Hepatocyte (in vitro differentiated cells): ENCODE measurements around the gene HNRNPLL. TPM values are rescaled to one million over a fixed set of nuclear protein-coding genes. Genes with fewer than 3 reads are reported as not detected.

Experiments used
- DNase-seq: peaks from one replicate; pipeline ENCODE4 v3.0.0-alpha.2; 2016; ENCODE audit warnings: low spot score
- H2AFZ ChIP-seq: fragments of 200-600 bp; sonication (generic); 2 replicates; pipeline ENCODE4 v1.6.0; 2016; ENCODE audit warnings: antibody characterized with exemption, mild to moderate bottlenecking
- H3K27ac ChIP-seq: fragments of 200-600 bp; sonication (generic); 2 replicates; pipeline ENCODE4 v1.5.1; 2016; ENCODE audit warnings: mild to moderate bottlenecking
- H3K27me3 ChIP-seq: fragments of 200-600 bp; sonication (generic); 2 replicates; pipeline ENCODE4 v1.6.1; 2016
- H3K36me3 ChIP-seq: fragments of 200-600 bp; sonication (generic); replicated peaks from 2 replicates; pipeline ENCODE4 v1.5.1; 2016; ENCODE audit warnings: low read depth; ENCODE audit not compliant: insufficient read depth
- H3K4me1 ChIP-seq: fragments of 200-600 bp; sonication (generic); 2 replicates; pipeline ENCODE4 v1.5.1; 2016; ENCODE audit warnings: mild to moderate bottlenecking, moderate library complexity; ENCODE audit not compliant: insufficient read depth
- H3K4me2 ChIP-seq: fragments of 200-600 bp; sonication (generic); 2 replicates; pipeline ENCODE4 v1.6.0; 2016
- H3K4me3 ChIP-seq: fragments of 200-600 bp; sonication (generic); 2 replicates; pipeline ENCODE4 v1.5.1; 2016; ENCODE audit warnings: mild to moderate bottlenecking
- H3K79me2 ChIP-seq: fragments of 200-600 bp; sonication (generic); 2 replicates; pipeline ENCODE4 v1.6.0; 2017; ENCODE audit warnings: mild to moderate bottlenecking
- H3K9me2 ChIP-seq: fragments of 200-600 bp; sonication (generic); replicated peaks from 2 replicates; pipeline ENCODE4 v1.6.0; 2017; ENCODE audit warnings: mild to moderate bottlenecking; ENCODE audit not compliant: insufficient read depth
- H3K9me3 ChIP-seq: fragments of 200-600 bp; sonication (generic); 2 replicates; pipeline ENCODE4 v1.5.1; 2016; ENCODE audit warnings: low read depth, mild to moderate bottlenecking
- H4K20me1 ChIP-seq: fragments of 200-600 bp; sonication (generic); 2 replicates; pipeline ENCODE4 v1.6.0; 2016; ENCODE audit warnings: mild to moderate bottlenecking; ENCODE audit not compliant: insufficient read depth, poor library complexity, severe bottlenecking
- EZH2 ChIP-seq: fragments of 200-600 bp; sonication (generic); IDR thresholded peaks from 2 replicates; pipeline ENCODE4 v1.6.1; 2016; ENCODE audit warnings: antibody characterized with exemption, mild to moderate bottlenecking, borderline replicate concordance
- EZH2phosphoT487 ChIP-seq: fragments of 200-600 bp; sonication (generic); IDR thresholded peaks from one replicate; pipeline ENCODE4 v1.6.1; 2018; ENCODE audit warnings: antibody characterized with exemption, mild to moderate bottlenecking, low read depth, moderate library complexity; ENCODE audit not compliant: unreplicated experiment, severe bottlenecking
- WGBS: methylation state at CpG from one replicate; pipeline ENCODE4 v1.1.6; 2016; ENCODE audit warnings: low lambda C conversion rate; ENCODE audit errors: missing lambda C conversion rate; 5-methylcytosine and 5-hydroxymethylcytosine counted together
- polyA plus RNA-seq: library from polyadenylated mRNA; unstranded; fragments of >200 nt; fragmentation: Nextera tagmentation; extraction: Ambion mirVana; gene quantifications from 2 replicates; pipeline ENCODE4 v1.2.1, GENCODE V29; 2016
- total RNA-seq: library from RNA; depleted of rRNA; stranded (reverse); fragments of >200 nt; gene quantifications from 2 replicates; pipeline ENCODE4 v1.2.3, GENCODE V29; 2014
- TF ChIP-seq, protein P1 (sequence below): fragments of 200-600 bp; sonication (generic); IDR thresholded peaks from 2 replicates; pipeline ENCODE4 v1.5.1; 2016; ENCODE audit warnings: antibody characterized with exemption, mild to moderate bottlenecking; ENCODE audit not compliant: poor library complexity

The HNRNPLL gene
- total RNA-seq (38.7 and 55.7 TPM in 2 replicates), polyA plus RNA-seq (37.6 and 55.5 TPM in 2 replicates)

GRCh38 chr2:38602732-38603401, at the start of gene HNRNPLL:
HNRNPLL (minus strand) TSS chr2:38602928; CDS start chr2:38602626, 302 bp downstream.
- H3K4me1 ChIP-seq = peaks cover 22% of the 10 kb centered on the region

GRCh38 chr2:38650717-38651116, 48.0 kb upstream of the HNRNPLL start:
- no peaks in the 10 kb centered on the region for H3K27me3 ChIP-seq
- H3K36me3 ChIP-seq = no peaks in the 10 kb centered on the region
- WGBS = 100% methylated on average over 2 of the region's 2 CpGs
- TF ChIP-seq, protein P1, sequence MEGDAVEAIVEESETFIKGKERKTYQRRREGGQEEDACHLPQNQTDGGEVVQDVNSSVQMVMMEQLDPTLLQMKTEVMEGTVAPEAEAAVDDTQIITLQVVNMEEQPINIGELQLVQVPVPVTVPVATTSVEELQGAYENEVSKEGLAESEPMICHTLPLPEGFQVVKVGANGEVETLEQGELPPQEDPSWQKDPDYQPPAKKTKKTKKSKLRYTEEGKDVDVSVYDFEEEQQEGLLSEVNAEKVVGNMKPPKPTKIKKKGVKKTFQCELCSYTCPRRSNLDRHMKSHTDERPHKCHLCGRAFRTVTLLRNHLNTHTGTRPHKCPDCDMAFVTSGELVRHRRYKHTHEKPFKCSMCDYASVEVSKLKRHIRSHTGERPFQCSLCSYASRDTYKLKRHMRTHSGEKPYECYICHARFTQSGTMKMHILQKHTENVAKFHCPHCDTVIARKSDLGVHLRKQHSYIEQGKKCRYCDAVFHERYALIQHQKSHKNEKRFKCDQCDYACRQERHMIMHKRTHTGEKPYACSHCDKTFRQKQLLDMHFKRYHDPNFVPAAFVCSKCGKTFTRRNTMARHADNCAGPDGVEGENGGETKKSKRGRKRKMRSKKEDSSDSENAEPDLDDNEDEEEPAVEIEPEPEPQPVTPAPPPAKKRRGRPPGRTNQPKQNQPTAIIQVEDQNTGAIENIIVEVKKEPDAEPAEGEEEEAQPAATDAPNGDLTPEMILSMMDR = no peak
- no peak for TF ChIP-seq EZH2
- no peak for TF ChIP-seq EZH2phosphoT487
- no peak overlapping the region for H3K4me2 ChIP-seq
- H4K20me1 ChIP-seq = no peaks in the 10 kb centered on the region
- H3K4me3 ChIP-seq = no peak overlapping the region
- no peak overlapping the region for H3K27ac ChIP-seq
- H3K9me2 ChIP-seq = no peaks in the 10 kb centered on the region
- no peaks in the 10 kb centered on the region for H3K9me3 ChIP-seq
- no peaks in the 10 kb centered on the region for H3K79me2 ChIP-seq
- peaks cover 6% of the 10 kb centered on the region for H3K4me1 ChIP-seq
- no peak for DNase-seq
- H2AFZ ChIP-seq = no peak overlapping the region

More at GRCh38 chr2:38602732-38603401, at the start of gene HNRNPLL:
- Histone ChIP-seq H3K9me3 (no peaks in the 10 kb centered on the region), H3K4me3 (peak within 1 kb of the TSS; percentile 72), H4K20me1 (peaks cover 40% of the 10 kb centered on the region), H3K27me3 (no peaks in the 10 kb centered on the region), H3K4me2 (peak within 1 kb of the TSS; percentile 84), H3K79me2 (peaks cover 46% of the 10 kb centered on the region), H3K9me2 (no peaks in the 10 kb centered on the region), H3K27ac (peak within 1 kb of the TSS; percentile 100), H2AFZ (peak within 1 kb of the TSS; percentile 89), H3K36me3 (no peaks in the 10 kb centered on the region)
- TF ChIP-seq EZH2phosphoT487 (no peak), EZH2 (no peak)
- TF ChIP-seq, protein P1 = peak; percentile 7
- peak; percentile 99 for DNase-seq
- 0% methylated on average over 43 of the region's 75 CpGs for WGBS

DNA sequence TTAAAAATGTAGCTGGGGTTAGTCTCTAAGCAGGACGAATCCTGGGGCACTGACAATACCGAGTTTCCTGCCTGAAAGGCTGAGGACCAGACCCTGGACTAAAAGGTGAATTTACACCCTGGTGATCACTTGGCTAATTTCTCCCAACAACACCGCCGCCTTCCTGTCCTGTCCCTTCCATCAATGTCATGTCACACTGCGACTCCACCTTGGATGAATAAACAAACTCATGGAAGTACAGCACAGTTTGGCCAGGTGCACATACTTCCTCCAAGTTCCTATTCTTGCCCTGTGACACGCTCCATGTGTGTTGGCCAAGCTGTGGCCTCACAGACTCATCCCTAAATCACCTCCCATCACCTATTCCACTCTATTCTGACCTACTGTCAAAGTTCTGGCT, 47.3 kb upstream of the HNRNPLL start:
- 86% methylated on average over 6 of the region's 6 CpGs for WGBS

More for the DNA sequence above, 47.3 kb upstream of the HNRNPLL start:
- TF ChIP-seq EZH2phosphoT487 = no peak
- TF ChIP-seq EZH2 = no peak
- TF ChIP-seq, protein P1 = no peak
- Histone ChIP-seq H3K4me3 (no peak overlapping the region), H3K27me3 (no peaks in the 10 kb centered on the region), H3K79me2 (no peaks in the 10 kb centered on the region), H4K20me1 (no peaks in the 10 kb centered on the region), H3K27ac (no peak overlapping the region), H3K36me3 (no peaks in the 10 kb centered on the region), H3K4me1 (peaks cover 6% of the 10 kb centered on the region), H3K9me2 (no peaks in the 10 kb centered on the region), H3K4me2 (no peak overlapping the region), H3K9me3 (no peaks in the 10 kb centered on the region), H2AFZ (no peak overlapping the region)
- no peak for DNase-seq
